Measurements from ENCODE around the gene CDC37.

The CDC37 gene

DNA sequence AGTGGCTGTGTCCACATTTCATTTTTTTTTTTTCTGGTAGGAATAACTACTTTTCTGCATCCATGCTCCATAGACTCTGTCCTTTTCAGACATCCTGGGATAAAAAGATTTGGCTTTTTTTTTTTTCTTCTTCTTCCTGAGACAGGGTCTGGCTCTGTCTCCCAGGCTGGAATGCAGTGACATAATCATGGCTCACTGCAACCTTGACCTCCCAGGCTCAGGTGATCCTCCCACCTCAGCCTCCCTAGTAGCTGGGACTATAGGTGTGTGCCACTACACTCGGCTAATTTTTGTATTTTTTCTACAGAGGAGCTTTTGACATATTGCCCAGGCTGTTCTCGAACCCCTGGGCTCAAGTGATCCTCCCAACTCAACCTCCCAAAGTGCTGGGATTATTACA, 59.8 kb downstream of the CDC37 start:
- H3K27me3 ChIP-seq (ENCODE audit: control insufficient read depth, insufficient read depth, low read length): no peaks in the 10 kb centered on the region
- H3K36me3 ChIP-seq (ENCODE audit: control insufficient read depth, low read depth, low read length): no peaks in the 10 kb centered on the region
- H3K4me3 ChIP-seq (ENCODE audit: low read length): no peak overlapping the region
- H3K27ac ChIP-seq (ENCODE audit: low read length): no peak overlapping the region
- no peak overlapping the region for H3K9ac ChIP-seq (ENCODE audit: low read length)
- H3K9me3 ChIP-seq (ENCODE audit: control insufficient read depth, low read depth, low read length): no peaks in the 10 kb centered on the region
- peaks cover 7% of the 10 kb centered on the region for H3K4me1 ChIP-seq (ENCODE audit: control insufficient read depth, low read depth, low read length)
